Epithelial cell of proximal tubule (primary cell): ENCODE measurements around the gene GMPPA. TPM values are rescaled to one million over a fixed set of nuclear protein-coding genes. Genes with fewer than 3 reads are reported as not detected.

Source experiments
- DNase-seq: peaks from one replicate; pipeline ENCODE4 v3.0.0-alpha.2; 2011; ENCODE audit warnings: low read depth
- H3K4me3 ChIP-seq: 2 replicates; pipeline ENCODE4 v1.5.1; 2011; ENCODE audit warnings: low read depth, mild to moderate bottlenecking, low read length
- CTCF ChIP-seq: conservative IDR thresholded peaks from 2 replicates; pipeline ENCODE4 v1.5.1; 2012; ENCODE audit warnings: low read depth, mild to moderate bottlenecking, low read length
- total RNA-seq: library from RNA; depleted of rRNA; stranded (reverse); fragments of >200 nt; gene quantifications from 2 replicates; pipeline ENCODE4 v1.2.3, GENCODE V29; 2015

GMPPA gene
- total RNA-seq, 1 donor from 2014 or later, result 27.2 TPM

GRCh38 chr2:219506802-219507526 is 8.3 kb downstream of the GMPPA start:
- no peak overlapping the region for H3K4me3 ChIP-seq
- no peak for DNase-seq
- no peak for TF ChIP-seq CTCF

GRCh38 chr2:219507581-219508443 is 9.1 kb downstream of the GMPPA start:
- no peak for TF ChIP-seq CTCF
- no peak for DNase-seq
- H3K4me3 ChIP-seq, result no peak overlapping the region

- DNase-seq, result no peak
- TF ChIP-seq CTCF, result no peak
- H3K4me3 ChIP-seq, result no peak overlapping the region
Observed at GRCh38 chr2:219508444-219508734, 9.7 kb downstream of the GMPPA start.

DNA sequence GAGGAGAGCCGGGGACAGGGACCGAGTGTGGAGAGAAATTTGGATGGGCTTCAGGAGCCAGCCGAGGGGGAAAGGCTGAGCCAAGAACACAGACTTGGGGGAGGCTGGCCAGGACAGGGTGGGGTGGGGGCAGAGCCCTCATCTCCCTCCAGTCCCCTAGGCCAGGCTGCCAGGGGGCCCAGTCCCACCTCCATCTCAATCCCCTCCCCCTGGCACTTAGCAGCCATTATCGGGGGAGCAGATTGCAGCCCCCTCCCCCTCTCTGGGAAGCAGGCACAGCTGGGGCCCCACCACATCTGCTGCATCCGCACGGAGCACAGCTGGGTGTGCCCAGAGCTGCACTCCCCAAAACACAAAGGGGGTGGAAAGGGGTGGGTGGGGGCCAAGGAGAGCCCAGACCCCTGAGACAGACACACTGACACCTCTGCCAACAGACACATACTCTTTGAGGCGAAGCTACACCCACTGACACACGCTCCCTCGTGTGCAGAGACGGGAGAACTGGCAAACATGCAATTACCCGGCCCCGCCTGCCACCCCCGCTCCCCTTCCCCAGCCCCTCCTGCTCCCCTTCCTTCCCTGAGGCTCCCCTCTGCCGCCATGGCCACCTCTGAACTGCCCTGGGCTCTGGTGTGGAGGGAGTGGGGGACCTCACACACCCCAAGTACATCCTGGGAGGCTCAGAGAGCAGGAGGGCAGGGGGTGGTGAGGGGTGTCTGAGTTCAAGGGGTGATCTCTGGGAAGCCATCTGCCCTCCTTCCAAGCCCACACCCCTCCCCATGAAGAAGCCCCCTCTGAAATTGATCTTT is 10.5 kb downstream of the GMPPA start:
- no peak overlapping the region for H3K4me3 ChIP-seq
- no peak for TF ChIP-seq CTCF
- DNase-seq, result no peak

DNA sequence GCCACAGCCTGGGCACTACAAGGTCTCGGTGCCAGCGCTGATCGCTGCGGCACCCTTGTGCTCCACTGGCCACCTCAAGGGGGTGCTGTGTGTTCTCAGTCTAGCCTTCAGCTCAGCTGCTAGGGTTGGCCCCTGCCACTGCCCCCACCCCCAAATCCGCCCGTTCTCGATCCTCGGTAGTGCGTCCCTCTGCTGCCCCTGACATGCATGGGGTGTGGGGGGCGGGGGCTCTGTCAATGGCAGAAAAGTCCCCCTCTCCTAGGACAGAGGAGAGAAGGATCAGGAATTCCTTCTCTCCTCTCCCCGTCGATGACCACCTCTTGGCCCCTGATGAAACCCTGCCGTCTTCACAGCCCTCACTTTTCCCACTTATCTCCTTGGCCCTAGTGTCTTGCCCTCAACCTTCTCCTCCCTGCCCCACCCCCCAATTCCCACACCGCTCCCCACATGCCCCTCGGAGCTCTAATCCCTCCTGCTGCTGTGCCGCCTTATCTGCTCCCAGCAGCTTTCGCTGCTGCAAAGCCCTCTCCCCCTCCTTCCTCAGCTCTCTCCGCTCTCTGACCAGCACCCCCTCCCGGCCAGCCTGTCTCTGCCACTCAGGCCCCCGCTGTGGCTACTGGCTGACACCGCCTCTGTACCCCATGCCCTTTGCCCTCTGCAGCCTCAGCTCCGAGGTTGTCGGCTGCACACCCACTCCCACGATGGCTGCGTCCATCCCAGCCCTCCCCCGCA is 11.3 kb downstream of the GMPPA start:
- no peak for DNase-seq
- peak overlapping the region; percentile 39 for H3K4me3 ChIP-seq
- TF ChIP-seq CTCF, result peak; percentile 78

- no peak for DNase-seq
- H3K4me3 ChIP-seq, result no peak overlapping the region
- no peak for TF ChIP-seq CTCF
Observed at GRCh38 chr2:219510512-219511135, 11.9 kb downstream of the GMPPA start.
